ENCODE data around the gene SERPINE1.
A peak's percentile ranks its signal among the peaks of the same experiment; 100 is the strongest.

Gene SERPINE1

GRCh38 chr7:101137651-101138212 lies 10.8 kb downstream of the SERPINE1 start:
- TF ChIP-seq CTCF (conservative IDR thresholded peaks at IDR 0.05; ENCODE audit: low read depth): no peak
- peak overlapping the region; percentile 92 for H3K27ac ChIP-seq
- CTCF ChIA-PET: interaction anchor here (0.6 to 1.4 kb wide), 4 partner anchors 12 to 157 kb away, joined by 3 to 9 read pairs (median 5); no protein-coding TSS in a partner anchor
- POLR2A ChIA-PET (ENCODE audit: low non-redundant PET): no interaction called here
- no peak for DNase-seq (ENCODE audit: low spot score)

GRCh38 chr7:101138213-101138870 lies 11.4 kb downstream of the SERPINE1 start:
- CTCF ChIA-PET: interaction anchor here (0.6 to 1.4 kb wide), 7 partner anchors 11 to 158 kb away, joined by 3 to 6 read pairs (median 5); partner anchors contain the start of gene SERPINE1
- peak; percentile 92 for DNase-seq (ENCODE audit: low spot score)
- POLR2A ChIA-PET (ENCODE audit: low non-redundant PET): interaction anchor here (0.6 kb wide), 1 partner anchor 36 kb away, joined by 3 read pairs; no protein-coding TSS in a partner anchor
- peak overlapping the region; percentile 92 for H3K27ac ChIP-seq
- peak; percentile 97 for TF ChIP-seq CTCF (conservative IDR thresholded peaks at IDR 0.05; ENCODE audit: low read depth)

GRCh38 chr7:101140339-101140699 lies 13.4 kb downstream of the SERPINE1 start:
- DNase-seq (ENCODE audit: low spot score): no peak
- POLR2A ChIA-PET (ENCODE audit: low non-redundant PET): no interaction called here
- CTCF ChIA-PET: interaction anchor here (0.7 to 2.8 kb wide), 2 partner anchors 29 to 52 kb away, joined by 3 to 16 read pairs; no protein-coding TSS in a partner anchor
- H3K27ac ChIP-seq: peak overlapping the region; percentile 72; the same call in 1 of the 2 replicates
- TF ChIP-seq CTCF (conservative IDR thresholded peaks at IDR 0.05; ENCODE audit: low read depth): no peak

- POLR2A ChIA-PET (ENCODE audit: low non-redundant PET): no interaction called here
- DNase-seq (ENCODE audit: low spot score): no peak
- H3K27ac ChIP-seq: peak overlapping the region; percentile 72
- CTCF ChIA-PET: interaction anchor here (0.5 to 2.8 kb wide), 6 partner anchors 26 to 1163 kb away, joined by 3 to 16 read pairs (median 3); no protein-coding TSS in a partner anchor
- no peak for TF ChIP-seq CTCF (conservative IDR thresholded peaks at IDR 0.05; ENCODE audit: low read depth)
Observed at GRCh38 chr7:101140746-101141382, 14.0 kb downstream of the SERPINE1 start.

- CTCF ChIA-PET: interaction anchor here (0.5 to 1.8 kb wide), 3 partner anchors 8 to 132 kb away, joined by 4 to 12 read pairs (median 5); no protein-coding TSS in a partner anchor
- DNase-seq (ENCODE audit: low spot score): no peak
- no peak overlapping the region for H3K27ac ChIP-seq
- TF ChIP-seq CTCF (conservative IDR thresholded peaks at IDR 0.05; ENCODE audit: low read depth): no peak
- POLR2A ChIA-PET (ENCODE audit: low non-redundant PET): no interaction called here
Observed at GRCh38 chr7:101151908-101152651, 25.2 kb downstream of the SERPINE1 start.

Measured in RWPE1 (cell line).